ENCODE data around the gene CENPP. TPM values are rescaled to one million over a fixed set of nuclear protein-coding genes. Genes with fewer than 3 reads are reported as not detected.
A peak's percentile ranks its signal among the peaks of the same experiment; 100 is the strongest.

The CENPP gene
- total RNA-seq, 1 experiment from 2014 or later = 8.3 TPM

DNA sequence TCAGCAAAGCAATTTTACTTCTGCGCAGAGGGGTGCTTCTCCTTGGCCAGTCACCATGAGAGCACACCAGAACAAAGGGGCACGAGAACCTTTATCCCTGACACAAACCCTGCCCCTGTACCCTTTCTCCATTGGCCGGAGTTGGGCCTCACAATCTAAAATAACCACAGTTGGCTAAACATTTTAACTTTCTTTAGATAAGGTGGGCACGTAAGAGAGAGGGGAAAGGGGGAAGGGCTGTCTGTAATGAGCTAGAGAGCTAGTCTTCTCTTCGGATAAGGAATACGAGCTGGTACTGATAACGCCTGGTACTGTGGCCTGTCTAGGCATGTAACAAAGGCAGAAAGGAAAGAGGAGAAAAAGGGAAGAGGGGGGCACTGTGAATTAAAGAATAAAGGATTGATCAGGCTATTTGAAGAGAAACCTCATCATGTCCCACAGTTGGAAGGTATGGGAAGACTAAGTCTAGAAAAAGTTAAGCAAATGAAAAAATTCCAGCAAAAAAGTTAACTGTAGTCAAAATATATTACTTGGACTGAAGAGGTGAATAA lies 30.4 kb upstream of the CENPP start:
- 0 out of 2 replicates have a peak overlapping the region, but pooled peaks have one; percentile 99 for H3K4me2 ChIP-seq (ENCODE audit: low read length)
- DNase-seq (no peak), ATAC-seq (no peak)
- peaks cover 20% of the 10 kb centered on the region for H4K20me1 ChIP-seq (ENCODE audit: low read length)
- H2AFZ ChIP-seq (ENCODE audit: low read length) = no peak overlapping the region
- no peaks in the 10 kb centered on the region for H3K9me2 ChIP-seq (replicated peaks; ENCODE audit: low read length)
- H3K27me3 ChIP-seq (ENCODE audit: low read length) = no peaks in the 10 kb centered on the region
- BruUV-seq (replicated peaks) = no TSS peak
- H3K4me3 ChIP-seq (ENCODE audit: low read length) = no peak overlapping the region
- H3K79me2 ChIP-seq (ENCODE audit: low read length) = peaks cover 40% of the 10 kb centered on the region
- no peak overlapping the region for H3K27ac ChIP-seq (ENCODE audit: low read length)
- H3K9me3 ChIP-seq (ENCODE audit: low read length) = no peaks in the 10 kb centered on the region
- no peaks in the 10 kb centered on the region for H3F3A ChIP-seq (ENCODE audit: low read length, unreplicated experiment)
- ChIA-PET CTCF (no interaction called here), POLR2A (ENCODE audit: unreplicated experiment) (no interaction called here)
- intact Hi-C loops (cut with micrococcal nuclease) = no loop called here
- peaks cover 21% of the 10 kb centered on the region for H3K4me1 ChIP-seq (ENCODE audit: insufficient read depth, low read length)
- H3K9ac ChIP-seq (ENCODE audit: low read length) = no peak overlapping the region
- TF ChIP-seq EZH2 (IDR thresholded peaks at IDR 0.05; ENCODE audit: low read length, unreplicated experiment) = no peak
- TF ChIP-seq EZH2phosphoT487 (IDR thresholded peaks at IDR 0.05; ENCODE audit: borderline replicate concordance, low read length) = no peak
- TF ChIP-seq, protein P1, sequence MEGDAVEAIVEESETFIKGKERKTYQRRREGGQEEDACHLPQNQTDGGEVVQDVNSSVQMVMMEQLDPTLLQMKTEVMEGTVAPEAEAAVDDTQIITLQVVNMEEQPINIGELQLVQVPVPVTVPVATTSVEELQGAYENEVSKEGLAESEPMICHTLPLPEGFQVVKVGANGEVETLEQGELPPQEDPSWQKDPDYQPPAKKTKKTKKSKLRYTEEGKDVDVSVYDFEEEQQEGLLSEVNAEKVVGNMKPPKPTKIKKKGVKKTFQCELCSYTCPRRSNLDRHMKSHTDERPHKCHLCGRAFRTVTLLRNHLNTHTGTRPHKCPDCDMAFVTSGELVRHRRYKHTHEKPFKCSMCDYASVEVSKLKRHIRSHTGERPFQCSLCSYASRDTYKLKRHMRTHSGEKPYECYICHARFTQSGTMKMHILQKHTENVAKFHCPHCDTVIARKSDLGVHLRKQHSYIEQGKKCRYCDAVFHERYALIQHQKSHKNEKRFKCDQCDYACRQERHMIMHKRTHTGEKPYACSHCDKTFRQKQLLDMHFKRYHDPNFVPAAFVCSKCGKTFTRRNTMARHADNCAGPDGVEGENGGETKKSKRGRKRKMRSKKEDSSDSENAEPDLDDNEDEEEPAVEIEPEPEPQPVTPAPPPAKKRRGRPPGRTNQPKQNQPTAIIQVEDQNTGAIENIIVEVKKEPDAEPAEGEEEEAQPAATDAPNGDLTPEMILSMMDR (conservative IDR thresholded peaks at IDR 0.05; ENCODE audit: low read depth, low read length) = no peak
- H3K36me3 ChIP-seq (ENCODE audit: low read depth, low read length) = peaks cover 31% of the 10 kb centered on the region; the same call in 1 of the 2 replicates

DNA sequence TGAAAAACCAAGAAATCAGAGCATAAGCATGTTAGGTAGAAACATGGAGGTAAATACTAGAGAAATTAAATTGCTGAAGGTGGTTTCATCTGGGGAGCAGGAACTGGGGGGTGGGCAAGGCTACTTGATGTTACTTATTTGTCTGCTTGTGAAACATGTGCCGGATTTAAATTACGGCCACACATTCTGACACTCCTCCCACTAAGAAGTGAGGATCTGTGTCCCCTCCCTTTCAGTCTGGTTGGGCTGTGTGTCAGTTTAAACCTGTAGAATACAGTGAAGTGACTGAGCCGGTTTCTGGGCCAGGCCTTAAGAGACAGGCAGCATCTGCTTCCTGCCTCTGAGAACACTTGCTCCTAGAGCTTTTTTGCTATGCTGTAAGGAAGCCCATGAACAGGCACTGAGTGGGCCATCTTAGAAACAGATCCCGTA lies 29.9 kb upstream of the CENPP start:
- Histone ChIP-seq H2AFZ (ENCODE audit: low read length) (no peak overlapping the region), H3K4me2 (ENCODE audit: low read length) (no peak overlapping the region), H3K9ac (ENCODE audit: low read length) (no peak overlapping the region), H3K4me3 (ENCODE audit: low read length) (no peak overlapping the region), H3F3A (ENCODE audit: low read length, unreplicated experiment) (no peaks in the 10 kb centered on the region), H4K20me1 (ENCODE audit: low read length) (peaks cover 16% of the 10 kb centered on the region), H3K9me3 (ENCODE audit: low read length) (no peaks in the 10 kb centered on the region), H3K9me2 (replicated peaks; ENCODE audit: low read length) (no peaks in the 10 kb centered on the region), H3K4me1 (ENCODE audit: insufficient read depth, low read length) (peaks cover 21% of the 10 kb centered on the region), H3K36me3 (ENCODE audit: low read depth, low read length) (peaks cover 34% of the 10 kb centered on the region), H3K27ac (ENCODE audit: low read length) (no peak overlapping the region), H3K79me2 (ENCODE audit: low read length) (peaks cover 35% of the 10 kb centered on the region), H3K27me3 (ENCODE audit: low read length) (no peaks in the 10 kb centered on the region)
- CTCF ChIA-PET = no interaction called here
- ATAC-seq (no peak), DNase-seq (peak; percentile 8)
- intact Hi-C loops (cut with micrococcal nuclease) = no loop called here
- no TSS peak for BruUV-seq (replicated peaks)
- POLR2A ChIA-PET (ENCODE audit: unreplicated experiment) = no interaction called here
- TF ChIP-seq EZH2 (IDR thresholded peaks at IDR 0.05; ENCODE audit: low read length, unreplicated experiment) = no peak
- TF ChIP-seq, protein P1 (conservative IDR thresholded peaks at IDR 0.05; ENCODE audit: low read depth, low read length) = no peak
- no peak for TF ChIP-seq EZH2phosphoT487 (IDR thresholded peaks at IDR 0.05; ENCODE audit: borderline replicate concordance, low read length)

DNA sequence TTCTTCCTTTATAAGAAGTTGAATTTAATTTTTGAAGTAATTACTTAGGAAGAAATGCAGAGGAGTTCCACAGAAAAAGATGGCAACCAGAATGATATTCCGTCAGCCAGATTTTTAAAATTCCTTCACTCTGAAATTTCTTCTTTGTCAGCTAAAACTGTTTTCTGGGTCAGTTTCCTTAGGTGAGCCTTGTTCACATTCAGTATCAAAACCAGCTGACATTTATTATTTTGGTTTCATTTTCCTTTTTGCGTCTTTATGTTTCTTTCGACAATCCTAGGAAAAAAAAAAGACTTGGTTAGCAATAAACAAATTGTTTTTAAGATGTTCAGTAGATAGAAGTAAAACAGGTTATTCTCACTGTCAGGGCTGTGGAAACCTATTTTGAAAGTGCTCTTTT lies 28.1 kb upstream of the CENPP start:
- peaks cover under 1% of the 10 kb centered on the region; the same call in 1 of the 2 replicates for H4K20me1 ChIP-seq (ENCODE audit: low read length)
- TF ChIP-seq EZH2 (IDR thresholded peaks at IDR 0.05; ENCODE audit: low read length, unreplicated experiment) (no peak), EZH2phosphoT487 (IDR thresholded peaks at IDR 0.05; ENCODE audit: borderline replicate concordance, low read length) (no peak)
- TF ChIP-seq, protein P1 (conservative IDR thresholded peaks at IDR 0.05; ENCODE audit: low read depth, low read length) = no peak
- BruUV-seq (replicated peaks) = no TSS peak
- no peaks in the 10 kb centered on the region for H3K27me3 ChIP-seq (ENCODE audit: low read length)
- intact Hi-C loops (cut with micrococcal nuclease) = no loop called here
- H3K36me3 ChIP-seq (ENCODE audit: low read depth, low read length) = peaks cover 40% of the 10 kb centered on the region
- no peaks in the 10 kb centered on the region for H3K9me3 ChIP-seq (ENCODE audit: low read length)
- H3K27ac ChIP-seq (ENCODE audit: low read length) = no peak overlapping the region
- no peak overlapping the region for H2AFZ ChIP-seq (ENCODE audit: low read length)
- H3F3A ChIP-seq (ENCODE audit: low read length, unreplicated experiment) = no peaks in the 10 kb centered on the region
- no peaks in the 10 kb centered on the region for H3K9me2 ChIP-seq (replicated peaks; ENCODE audit: low read length)
- H3K79me2 ChIP-seq (ENCODE audit: low read length) = peaks cover 17% of the 10 kb centered on the region
- no peak for DNase-seq
- ChIA-PET CTCF (no interaction called here), POLR2A (ENCODE audit: unreplicated experiment) (no interaction called here)
- ATAC-seq = no peak
- no peak overlapping the region for H3K4me3 ChIP-seq (ENCODE audit: low read length)
- no peak overlapping the region for H3K4me2 ChIP-seq (ENCODE audit: low read length)
- peaks cover 10% of the 10 kb centered on the region for H3K4me1 ChIP-seq (ENCODE audit: insufficient read depth, low read length)
- no peak overlapping the region for H3K9ac ChIP-seq (ENCODE audit: low read length)

Data from PC-3 (cell line).